Ovary (tissue), 3 donors: Measurements from ENCODE around the gene ITFG1.

Source experiments
- EP300 ChIP-seq: sonication (generic); formaldehyde crosslinking; IDR thresholded peaks from one replicate; pipeline ENCODE4 v1.6.1; 2017; ENCODE audit warnings: antibody characterized with exemption
- POLR2A ChIP-seq: fragments of 450-650 bp; IDR thresholded peaks from one replicate; pipeline ENCODE4 v1.6.1; 2017; ENCODE audit warnings: antibody characterized with exemption, mild to moderate bottlenecking, moderate library complexity
- TF ChIP-seq, protein P1 (sequence below), 3 donors: fragments of 450-650 bp in 2 of 3; fragments of 200-600 bp in 1 of 3; IDR thresholded peaks; one replicate each; pipeline versions ENCODE4 v1.5.1 to v1.8.0; 2016 to 2022; ENCODE audit warnings: antibody characterized with exemption in 3 of 3, mild to moderate bottlenecking in 1 of 3
- donor health status: DM: no; HTN: no; CAD: no.

DNA sequence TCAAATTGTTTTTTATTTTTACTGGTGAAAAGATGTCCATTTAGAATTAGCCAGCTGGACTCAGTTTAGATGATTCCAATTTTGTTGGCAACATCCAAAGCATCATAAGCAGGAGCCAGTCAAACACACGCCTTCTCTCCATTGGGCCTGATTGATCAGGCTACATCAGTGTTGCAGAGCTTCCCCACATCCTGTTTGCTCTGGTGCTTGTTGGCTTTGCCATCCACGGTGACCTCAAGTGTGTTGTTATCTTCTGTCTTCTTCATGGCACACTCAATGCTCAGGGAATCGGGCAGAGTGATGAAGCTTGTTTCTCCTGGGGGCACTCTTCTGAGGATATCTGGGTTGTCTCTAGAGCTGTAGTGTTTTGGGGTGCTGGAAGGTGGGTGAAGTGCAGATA, 310.8 kb downstream of the ITFG1 start:
- TF ChIP-seq EP300 (no peak), POLR2A (no peak)
- TF ChIP-seq, protein P1, sequence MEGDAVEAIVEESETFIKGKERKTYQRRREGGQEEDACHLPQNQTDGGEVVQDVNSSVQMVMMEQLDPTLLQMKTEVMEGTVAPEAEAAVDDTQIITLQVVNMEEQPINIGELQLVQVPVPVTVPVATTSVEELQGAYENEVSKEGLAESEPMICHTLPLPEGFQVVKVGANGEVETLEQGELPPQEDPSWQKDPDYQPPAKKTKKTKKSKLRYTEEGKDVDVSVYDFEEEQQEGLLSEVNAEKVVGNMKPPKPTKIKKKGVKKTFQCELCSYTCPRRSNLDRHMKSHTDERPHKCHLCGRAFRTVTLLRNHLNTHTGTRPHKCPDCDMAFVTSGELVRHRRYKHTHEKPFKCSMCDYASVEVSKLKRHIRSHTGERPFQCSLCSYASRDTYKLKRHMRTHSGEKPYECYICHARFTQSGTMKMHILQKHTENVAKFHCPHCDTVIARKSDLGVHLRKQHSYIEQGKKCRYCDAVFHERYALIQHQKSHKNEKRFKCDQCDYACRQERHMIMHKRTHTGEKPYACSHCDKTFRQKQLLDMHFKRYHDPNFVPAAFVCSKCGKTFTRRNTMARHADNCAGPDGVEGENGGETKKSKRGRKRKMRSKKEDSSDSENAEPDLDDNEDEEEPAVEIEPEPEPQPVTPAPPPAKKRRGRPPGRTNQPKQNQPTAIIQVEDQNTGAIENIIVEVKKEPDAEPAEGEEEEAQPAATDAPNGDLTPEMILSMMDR (IDR thresholded peaks at IDR 0.05), result no peak
